HG03045 (cell line): ENCODE data around the gene B4GALT5.

Experiments
- ATAC-seq: cut with Tn5 transposase; IDR thresholded peaks from one replicate; pipeline ENCODE4 v1.9.1; 2021; ENCODE audit warnings: mild to moderate bottlenecking, moderate library complexity; ENCODE audit not compliant: unreplicated experiment

The B4GALT5 gene

GRCh38 chr20:49589747-49590146 lies 123.9 kb downstream of the B4GALT5 start:
- no peak for ATAC-seq

DNA sequence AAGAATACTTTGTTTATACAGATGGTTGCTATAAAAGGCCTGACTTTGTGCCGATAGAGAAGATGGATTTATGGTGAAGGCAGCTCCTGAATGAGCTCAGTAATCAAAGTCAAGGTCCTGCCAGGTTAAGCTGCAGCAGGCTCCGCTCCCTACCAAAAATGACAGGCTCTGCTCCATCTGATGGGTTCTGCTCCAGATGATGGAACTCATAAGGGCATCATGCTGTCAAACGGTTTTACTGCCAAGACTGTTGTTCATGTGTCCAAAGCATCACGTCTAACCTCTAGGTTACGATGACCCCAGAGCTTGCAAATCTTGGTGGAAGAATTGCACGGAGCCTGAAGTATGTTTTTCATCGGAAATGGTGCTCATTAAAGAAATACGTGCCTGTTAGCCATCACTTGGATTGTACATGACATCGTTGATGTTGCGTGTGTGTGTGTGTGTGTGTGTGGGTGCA lies 126.5 kb downstream of the B4GALT5 start:
- no peak for ATAC-seq

GRCh38 chr20:49585585-49586245 lies 128.0 kb downstream of the B4GALT5 start:
- no peak for ATAC-seq

DNA sequence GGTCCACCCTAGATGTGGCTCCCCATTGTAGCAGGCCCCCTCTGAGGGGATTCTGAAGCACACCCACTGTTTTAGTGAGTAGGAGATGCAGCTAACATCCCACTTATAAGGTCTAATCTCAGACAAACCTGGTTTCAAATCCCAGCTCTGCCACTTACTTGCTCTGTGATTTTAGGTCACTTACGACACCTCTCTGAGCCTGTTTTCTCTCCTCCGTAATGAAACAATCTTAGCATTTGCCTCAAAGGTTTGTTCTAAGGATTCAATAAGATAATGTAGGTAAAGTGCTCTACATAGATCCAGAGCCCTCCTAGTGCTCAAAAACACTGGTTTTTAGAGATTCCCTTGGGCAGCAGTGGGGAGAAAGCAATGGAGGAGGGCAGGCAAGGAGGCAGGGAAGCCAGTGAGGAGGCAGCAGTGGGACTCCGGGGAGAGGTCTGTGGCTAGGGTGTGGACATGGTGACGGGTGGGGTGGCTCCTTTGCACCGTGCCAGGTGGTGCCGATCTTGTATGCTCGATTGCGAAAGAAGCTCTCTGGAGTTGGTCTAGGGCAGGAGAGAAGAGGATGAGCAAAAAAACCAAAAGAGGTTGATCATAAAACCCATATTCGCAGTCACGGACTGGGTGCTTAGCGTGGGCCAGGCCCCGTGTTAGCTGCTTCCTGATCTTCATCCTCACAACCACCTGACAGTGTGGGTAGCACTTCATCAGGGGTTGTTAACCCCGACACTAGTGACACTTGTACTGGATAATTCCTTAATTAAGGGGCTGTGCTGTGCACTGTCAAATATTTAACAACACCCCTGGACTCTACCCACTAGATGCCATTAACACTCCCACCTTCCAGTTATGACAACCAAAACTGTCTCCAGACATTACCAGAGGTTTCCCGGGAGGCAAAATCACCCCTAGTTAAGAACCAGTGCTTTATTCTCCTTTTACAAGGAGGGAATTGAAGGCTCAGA lies 129.0 kb downstream of the B4GALT5 start:
- ATAC-seq: no peak

- ATAC-seq: no peak
Measured at GRCh38 chr20:49583669-49584417, 129.8 kb downstream of the B4GALT5 start.

GRCh38 chr20:49583343-49583668 lies 130.4 kb downstream of the B4GALT5 start:
- ATAC-seq: no peak
